ENCODE results near the gene CCDC40. TPM values are rescaled to one million over a fixed set of nuclear protein-coding genes. Genes with fewer than 3 reads are reported as not detected.

The CCDC40 gene
- total and polyA plus RNA-seq, 9 of the 15 experiments (the other 6 are each of a cell fraction or from before 2014, with no cell fraction given), result 0.07 to 0.33 TPM; not detected in 7

DNA sequence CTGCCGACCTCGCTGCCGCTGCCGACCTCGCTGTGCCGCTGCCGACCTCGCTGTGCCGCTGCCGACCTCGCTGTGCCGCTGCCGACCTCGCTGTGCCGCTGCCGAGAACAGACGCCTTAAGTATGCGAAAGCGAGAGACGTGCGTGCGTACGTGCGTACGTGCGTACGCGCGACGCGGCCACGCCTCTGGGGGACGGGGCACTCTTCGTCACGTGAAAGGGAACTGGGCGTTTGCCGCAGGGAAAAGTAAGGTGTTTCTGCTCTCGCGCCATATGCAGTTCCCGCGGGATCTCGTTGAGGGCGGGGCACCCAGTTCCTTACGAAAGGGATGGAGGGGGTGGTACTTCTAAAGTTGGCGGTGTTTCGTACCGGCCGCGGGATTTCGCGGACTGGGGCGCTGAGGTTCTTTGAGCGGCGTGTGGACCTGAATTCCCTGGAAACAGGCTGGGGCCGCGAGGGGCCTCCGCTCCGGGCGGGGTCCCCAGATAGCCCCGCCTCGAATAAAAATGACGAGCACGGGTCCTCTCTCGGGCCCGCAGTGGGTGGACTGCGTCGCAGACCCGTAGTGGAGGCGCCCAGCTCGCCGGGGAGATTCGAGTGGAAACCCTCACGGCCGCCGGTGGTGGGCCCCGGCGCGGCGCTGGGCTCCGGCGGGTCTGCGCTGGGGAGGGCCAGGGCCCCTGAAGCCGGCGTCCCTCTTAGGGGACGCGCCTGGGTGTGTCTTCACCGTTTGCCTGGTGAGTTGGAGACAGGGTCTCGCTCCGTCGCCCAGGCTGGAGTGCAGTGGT lies 110.8 kb downstream of the CCDC40 start, which contains the start of gene EIF4A3 (continued):
- TF ChIP-seq ARNT (IDR thresholded peaks at IDR 0.05) (no peak), PHB2 (IDR thresholded peaks at IDR 0.05; ENCODE audit: low read depth) (no peak), NELFE (IDR thresholded peaks at IDR 0.05; ENCODE audit: insufficient read depth, insufficient read length) (no peak), PHF8 (IDR thresholded peaks at IDR 0.05; ENCODE audit: borderline replicate concordance, low read length) (peak; percentile 96), PYGO2 (tag; IDR thresholded peaks at IDR 0.05) (no peak), ZNF354B (CRISPR knock-in tag; IDR thresholded peaks at IDR 0.05) (no peak), HDAC2 (IDR thresholded peaks at IDR 0.05) (no peak), SMAD3 (CRISPR knock-in tag; conservative IDR thresholded peaks at IDR 0.05) (no peak), MTF1 (CRISPR knock-in tag; IDR thresholded peaks at IDR 0.05; ENCODE audit: borderline replicate concordance) (no peak)
- TF ChIP-seq, protein P1, sequence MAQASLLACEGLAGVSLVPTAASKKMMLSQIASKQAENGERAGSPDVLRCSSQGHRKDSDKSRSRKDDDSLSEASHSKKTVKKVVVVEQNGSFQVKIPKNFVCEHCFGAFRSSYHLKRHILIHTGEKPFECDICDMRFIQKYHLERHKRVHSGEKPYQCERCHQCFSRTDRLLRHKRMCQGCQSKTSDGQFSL (CRISPR knock-in tag; IDR thresholded peaks at IDR 0.05), result no peak
- TF ChIP-seq, protein P1 (tag; IDR thresholded peaks at IDR 0.05), result no peak
- TF ChIP-seq, protein P2, sequence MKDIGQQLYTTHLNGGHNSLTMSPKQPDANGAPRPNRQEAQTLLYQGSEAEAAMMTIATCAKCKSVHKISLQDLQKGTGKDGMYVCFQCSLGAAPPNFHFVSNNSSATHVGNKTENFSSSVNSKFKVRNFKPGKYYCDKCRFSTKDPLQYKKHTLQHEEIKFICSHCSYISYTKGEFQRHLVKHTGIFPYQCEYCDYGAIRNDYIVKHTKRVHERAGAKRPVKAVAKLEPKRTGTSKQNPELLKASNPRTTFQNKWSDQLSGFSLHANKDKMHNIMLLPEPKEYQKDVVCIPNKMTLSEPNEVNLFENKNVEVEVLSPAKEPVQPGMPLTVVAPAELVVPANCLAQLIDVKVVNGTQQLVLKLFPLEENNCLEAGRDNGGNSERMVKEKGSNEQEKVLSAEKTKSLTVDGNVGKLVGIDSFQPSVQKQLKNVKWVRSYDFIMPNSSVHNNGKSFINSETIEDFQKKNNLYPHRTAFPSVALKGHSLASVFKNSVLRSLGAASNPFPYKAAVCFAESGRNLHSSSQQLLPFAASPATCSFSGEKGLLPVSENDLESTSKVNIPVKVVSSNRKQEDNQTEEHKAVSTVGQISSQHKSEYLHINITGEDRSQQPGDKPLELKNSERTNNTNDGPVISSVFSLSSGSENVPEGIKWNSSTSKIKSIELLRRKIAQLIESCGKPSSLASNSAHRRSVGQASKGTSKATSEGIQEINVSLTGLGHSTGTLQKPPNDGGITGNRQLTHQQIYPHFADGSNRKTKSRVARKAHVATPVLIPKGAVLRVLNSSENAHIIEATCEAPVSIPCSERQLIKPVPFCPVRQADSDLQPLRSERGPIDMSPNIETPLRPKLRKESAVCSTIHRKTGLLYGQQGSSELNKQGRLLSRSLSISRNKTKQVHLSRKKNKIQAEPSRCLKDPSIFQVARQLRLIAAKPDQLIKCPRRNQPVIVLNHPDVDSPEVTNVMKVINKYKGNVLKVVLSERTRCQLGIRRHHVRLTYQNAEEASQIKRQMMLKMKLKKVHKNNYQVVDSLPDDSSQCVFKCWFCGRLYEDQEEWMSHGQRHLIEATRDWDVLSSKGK (CRISPR knock-in tag; IDR thresholded peaks at IDR 0.05), result no peak
- TF ChIP-seq, protein P3, sequence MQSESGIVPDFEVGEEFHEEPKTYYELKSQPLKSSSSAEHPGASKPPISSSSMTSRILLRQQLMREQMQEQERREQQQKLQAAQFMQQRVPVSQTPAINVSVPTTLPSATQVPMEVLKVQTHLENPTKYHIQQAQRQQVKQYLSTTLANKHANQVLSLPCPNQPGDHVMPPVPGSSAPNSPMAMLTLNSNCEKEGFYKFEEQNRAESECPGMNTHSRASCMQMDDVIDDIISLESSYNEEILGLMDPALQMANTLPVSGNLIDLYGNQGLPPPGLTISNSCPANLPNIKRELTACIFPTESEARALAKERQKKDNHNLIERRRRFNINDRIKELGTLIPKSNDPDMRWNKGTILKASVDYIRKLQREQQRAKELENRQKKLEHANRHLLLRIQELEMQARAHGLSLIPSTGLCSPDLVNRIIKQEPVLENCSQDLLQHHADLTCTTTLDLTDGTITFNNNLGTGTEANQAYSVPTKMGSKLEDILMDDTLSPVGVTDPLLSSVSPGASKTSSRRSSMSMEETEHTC (IDR thresholded peaks at IDR 0.05), result peak; percentile 87
- TF ChIP-seq, protein P4, sequence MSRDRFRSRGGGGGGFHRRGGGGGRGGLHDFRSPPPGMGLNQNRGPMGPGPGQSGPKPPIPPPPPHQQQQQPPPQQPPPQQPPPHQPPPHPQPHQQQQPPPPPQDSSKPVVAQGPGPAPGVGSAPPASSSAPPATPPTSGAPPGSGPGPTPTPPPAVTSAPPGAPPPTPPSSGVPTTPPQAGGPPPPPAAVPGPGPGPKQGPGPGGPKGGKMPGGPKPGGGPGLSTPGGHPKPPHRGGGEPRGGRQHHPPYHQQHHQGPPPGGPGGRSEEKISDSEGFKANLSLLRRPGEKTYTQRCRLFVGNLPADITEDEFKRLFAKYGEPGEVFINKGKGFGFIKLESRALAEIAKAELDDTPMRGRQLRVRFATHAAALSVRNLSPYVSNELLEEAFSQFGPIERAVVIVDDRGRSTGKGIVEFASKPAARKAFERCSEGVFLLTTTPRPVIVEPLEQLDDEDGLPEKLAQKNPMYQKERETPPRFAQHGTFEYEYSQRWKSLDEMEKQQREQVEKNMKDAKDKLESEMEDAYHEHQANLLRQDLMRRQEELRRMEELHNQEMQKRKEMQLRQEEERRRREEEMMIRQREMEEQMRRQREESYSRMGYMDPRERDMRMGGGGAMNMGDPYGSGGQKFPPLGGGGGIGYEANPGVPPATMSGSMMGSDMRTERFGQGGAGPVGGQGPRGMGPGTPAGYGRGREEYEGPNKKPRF (IDR thresholded peaks at IDR 0.05; ENCODE audit: low read depth, low read length), result no peak
- TF ChIP-seq, protein P5, sequence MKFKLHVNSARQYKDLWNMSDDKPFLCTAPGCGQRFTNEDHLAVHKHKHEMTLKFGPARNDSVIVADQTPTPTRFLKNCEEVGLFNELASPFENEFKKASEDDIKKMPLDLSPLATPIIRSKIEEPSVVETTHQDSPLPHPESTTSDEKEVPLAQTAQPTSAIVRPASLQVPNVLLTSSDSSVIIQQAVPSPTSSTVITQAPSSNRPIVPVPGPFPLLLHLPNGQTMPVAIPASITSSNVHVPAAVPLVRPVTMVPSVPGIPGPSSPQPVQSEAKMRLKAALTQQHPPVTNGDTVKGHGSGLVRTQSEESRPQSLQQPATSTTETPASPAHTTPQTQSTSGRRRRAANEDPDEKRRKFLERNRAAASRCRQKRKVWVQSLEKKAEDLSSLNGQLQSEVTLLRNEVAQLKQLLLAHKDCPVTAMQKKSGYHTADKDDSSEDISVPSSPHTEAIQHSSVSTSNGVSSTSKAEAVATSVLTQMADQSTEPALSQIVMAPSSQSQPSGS (CRISPR knock-in tag; IDR thresholded peaks at IDR 0.05), result no peak
- TF ChIP-seq, protein P6, sequence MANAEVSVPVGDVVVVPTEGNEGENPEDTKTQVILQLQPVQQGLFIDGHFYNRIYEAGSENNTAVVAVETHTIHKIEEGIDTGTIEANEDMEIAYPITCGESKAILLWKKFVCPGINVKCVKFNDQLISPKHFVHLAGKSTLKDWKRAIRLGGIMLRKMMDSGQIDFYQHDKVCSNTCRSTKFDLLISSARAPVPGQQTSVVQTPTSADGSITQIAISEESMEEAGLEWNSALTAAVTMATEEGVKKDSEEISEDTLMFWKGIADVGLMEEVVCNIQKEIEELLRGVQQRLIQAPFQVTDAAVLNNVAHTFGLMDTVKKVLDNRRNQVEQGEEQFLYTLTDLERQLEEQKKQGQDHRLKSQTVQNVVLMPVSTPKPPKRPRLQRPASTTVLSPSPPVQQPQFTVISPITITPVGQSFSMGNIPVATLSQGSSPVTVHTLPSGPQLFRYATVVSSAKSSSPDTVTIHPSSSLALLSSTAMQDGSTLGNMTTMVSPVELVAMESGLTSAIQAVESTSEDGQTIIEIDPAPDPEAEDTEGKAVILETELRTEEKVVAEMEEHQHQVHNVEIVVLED (CRISPR knock-in tag; IDR thresholded peaks at IDR 0.05), result peak; percentile 100

All from K562 (cell line).